Coronary artery (tissue), 2 donors: ENCODE data around the gene CSGALNACT2.
A peak's percentile ranks its signal among the peaks of the same experiment; 100 is the strongest.

Experiments used
- DNase-seq: peaks from one replicate; pipeline ENCODE4 v3.0.0-alpha.2; 2017; ENCODE audit warnings: low spot score
- H3K27ac ChIP-seq, 2 donors: fragments of 200-600 bp; sonication (generic); one replicate each; pipeline ENCODE4 v1.5.1; 2016 to 2019
- H3K4me3 ChIP-seq: fragments of 200-600 bp; sonication (generic); 2 replicates; pipeline ENCODE4 v1.5.1; 2016; ENCODE audit warnings: mild to moderate bottlenecking, moderate library complexity
- CTCF ChIP-seq: fragments of 200-600 bp; sonication (generic); IDR thresholded peaks from one replicate; pipeline ENCODE4 v1.5.1; 2019; ENCODE audit warnings: antibody characterized with exemption

Gene CSGALNACT2

DNA sequence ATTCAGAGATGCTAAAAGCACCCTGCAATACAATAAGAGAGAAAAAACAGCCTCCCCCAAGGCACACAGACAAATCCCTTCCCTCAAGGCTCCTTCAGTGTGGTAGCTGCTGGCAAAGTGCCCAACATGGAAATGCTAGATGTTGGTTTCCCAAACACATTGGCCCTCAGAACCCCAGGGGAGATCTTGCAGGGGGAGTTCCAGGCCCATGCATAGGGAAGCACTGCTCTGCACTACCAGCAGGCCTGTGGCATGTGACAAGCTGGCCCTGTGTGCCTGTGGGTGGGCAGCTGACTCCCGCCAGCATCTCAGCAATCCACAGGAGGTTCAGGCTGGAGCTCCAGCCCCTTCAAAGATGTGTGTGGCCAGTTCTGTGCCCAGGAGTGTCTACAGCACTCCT lies 16.8 kb upstream of the CSGALNACT2 start:
- Histone ChIP-seq H3K27ac (peak overlapping the region in 1 of 2 donors; percentile 47), H3K4me3 (no peak overlapping the region)
- no peak for TF ChIP-seq CTCF
- DNase-seq, result peak; percentile 64

GRCh38 chr10:43122096-43122495 lies 16.1 kb upstream of the CSGALNACT2 start:
- H3K27ac ChIP-seq, result peak overlapping the region in 1 of 2 donors; percentile 47
- no peak for TF ChIP-seq CTCF
- peak; percentile 57 for DNase-seq
- H3K4me3 ChIP-seq, result no peak overlapping the region

GRCh38 chr10:43122826-43123225 lies 15.4 kb upstream of the CSGALNACT2 start:
- Histone ChIP-seq H3K27ac (no peak overlapping the region), H3K4me3 (no peak overlapping the region)
- DNase-seq, result no peak
- TF ChIP-seq CTCF, result no peak

DNA sequence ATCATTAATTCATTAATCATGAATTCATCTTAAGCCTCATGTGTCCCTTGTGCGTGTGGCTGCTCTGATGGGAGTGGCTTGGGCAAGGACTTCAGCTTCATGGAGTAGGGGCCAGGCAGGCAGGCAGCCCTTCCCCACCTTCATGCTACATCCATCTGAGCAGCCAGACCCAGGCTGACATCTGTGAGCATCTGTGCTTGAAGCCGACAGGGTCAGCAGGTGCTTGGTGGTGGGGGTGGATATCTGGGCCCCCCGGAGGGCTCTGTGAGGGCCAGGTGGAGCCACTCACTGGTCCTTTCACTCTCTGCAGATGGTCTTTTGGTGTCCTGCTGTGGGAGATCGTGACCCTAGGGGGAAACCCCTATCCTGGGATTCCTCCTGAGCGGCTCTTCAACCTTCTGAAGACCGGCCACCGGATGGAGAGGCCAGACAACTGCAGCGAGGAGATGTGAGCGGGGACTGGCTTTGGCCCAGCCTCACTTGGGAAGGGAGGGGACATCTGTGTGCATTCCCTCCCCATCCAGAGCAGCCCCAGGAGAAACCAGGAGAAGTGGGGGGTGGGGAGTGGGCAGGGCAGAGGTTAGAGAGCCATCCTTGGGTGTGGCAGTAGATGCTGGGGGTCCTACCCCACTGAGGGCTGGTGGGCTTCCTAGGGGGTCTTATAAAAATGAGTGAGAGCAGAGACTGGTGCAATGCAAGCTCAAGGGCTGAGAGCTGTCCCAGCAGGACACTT lies 14.7 kb upstream of the CSGALNACT2 start:
- no peak for TF ChIP-seq CTCF
- DNase-seq, result peak; percentile 70
- Histone ChIP-seq H3K27ac (no peak overlapping the region), H3K4me3 (no peak overlapping the region)

DNA sequence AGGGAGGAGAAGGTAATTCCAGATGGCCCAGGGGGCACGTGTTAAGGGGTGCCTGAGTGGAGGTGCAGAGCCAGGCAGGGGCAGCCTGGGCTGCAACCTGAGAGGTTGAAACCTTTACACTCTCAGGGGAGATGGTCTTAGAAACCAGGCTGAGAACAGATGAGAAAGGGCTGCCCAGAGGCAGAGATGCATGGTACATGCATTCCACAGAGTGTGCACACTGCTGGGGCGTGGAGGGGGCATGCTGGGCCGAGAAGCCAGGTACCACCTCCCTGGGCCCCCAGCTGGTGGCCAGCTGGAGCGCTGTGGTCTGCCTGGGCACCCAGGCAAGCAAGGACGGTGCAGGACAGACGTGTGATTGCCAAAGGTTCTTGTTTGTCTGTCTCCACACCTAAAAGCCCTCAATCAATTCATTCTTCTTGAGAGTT lies 14.1 kb upstream of the CSGALNACT2 start:
- TF ChIP-seq CTCF, result no peak
- no peak overlapping the region for H3K4me3 ChIP-seq
- DNase-seq, result peak; percentile 36
- H3K27ac ChIP-seq, result no peak overlapping the region

- Histone ChIP-seq H3K27ac (no peak overlapping the region), H3K4me3 (no peak overlapping the region)
- peak; percentile 45 for DNase-seq
- no peak for TF ChIP-seq CTCF
Measured at GRCh38 chr10:43124574-43125273, 13.5 kb upstream of the CSGALNACT2 start.
